HG03457 (cell line): ENCODE results near the gene NEDD9.
A peak's percentile ranks its signal among the peaks of the same experiment; 100 is the strongest.

ENCODE experiments used
- ATAC-seq: cut with Tn5 transposase; IDR thresholded peaks from one replicate; pipeline ENCODE4 v1.9.1; 2021; ENCODE audit warnings: moderate number of reproducible peaks; ENCODE audit not compliant: unreplicated experiment

Gene NEDD9

GRCh38 chr6:11232193-11232769 is at the start of gene NEDD9:
TSS of gene NEDD9 (minus strand) at chr6:11232668. CDS start at chr6:11232515, 153 bp downstream.
- ATAC-seq: peak; percentile 90

GRCh38 chr6:11282245-11282644 is 49.8 kb upstream of the NEDD9 start:
- no peak for ATAC-seq

GRCh38 chr6:11280394-11280793 is 47.9 kb upstream of the NEDD9 start:
- no peak for ATAC-seq

GRCh38 chr6:11279284-11279689 is 46.8 kb upstream of the NEDD9 start:
- no peak for ATAC-seq

- ATAC-seq: no peak
Measured at GRCh38 chr6:11278207-11278559, 45.7 kb upstream of the NEDD9 start.

GRCh38 chr6:11277275-11278206 is 45.1 kb upstream of the NEDD9 start:
- peak; percentile 30 for ATAC-seq

GRCh38 chr6:11276911-11277274 is 44.4 kb upstream of the NEDD9 start:
- no peak for ATAC-seq

- ATAC-seq: no peak
Measured at GRCh38 chr6:11276228-11276627, 43.8 kb upstream of the NEDD9 start.

- peak; percentile 81 for ATAC-seq
Measured at GRCh38 chr6:11275598-11275997, 43.1 kb upstream of the NEDD9 start.

GRCh38 chr6:11273406-11274065 is 41.1 kb upstream of the NEDD9 start:
- ATAC-seq: no peak

- ATAC-seq: no peak
Measured at GRCh38 chr6:11272491-11273192, 40.2 kb upstream of the NEDD9 start.

GRCh38 chr6:11271228-11272020 is 39.0 kb upstream of the NEDD9 start:
- no peak for ATAC-seq

GRCh38 chr6:11270030-11271027 is 37.9 kb upstream of the NEDD9 start:
- ATAC-seq: no peak

GRCh38 chr6:11268978-11269377 is 36.5 kb upstream of the NEDD9 start:
- ATAC-seq: no peak

- no peak for ATAC-seq
Measured at GRCh38 chr6:11266926-11267325, 34.5 kb upstream of the NEDD9 start.

GRCh38 chr6:11265932-11266331 is 33.5 kb upstream of the NEDD9 start:
- no peak for ATAC-seq

GRCh38 chr6:11264100-11264499 is 31.6 kb upstream of the NEDD9 start:
- no peak for ATAC-seq

- no peak for ATAC-seq
Measured at GRCh38 chr6:11263291-11263775, 30.9 kb upstream of the NEDD9 start.

GRCh38 chr6:11262242-11262641 is 29.8 kb upstream of the NEDD9 start:
- ATAC-seq: no peak
